Heart left ventricle (tissue), 13 donors: ENCODE results near the gene PPP1R1B.

Source experiments
- POLR2A ChIP-seq, 2 donors: fragments of 450-650 bp; IDR thresholded peaks; one replicate each; pipeline ENCODE4 v1.6.1; 2017; ENCODE audit warnings: antibody characterized with exemption in 2 of 2, mild to moderate bottlenecking in 2 of 2, moderate library complexity in 2 of 2
- TF ChIP-seq, protein P1 (sequence below), 12 donors: fragments of 200-600 bp; sonication (generic) in 4 of 12; IDR thresholded peaks; one replicate each; pipeline versions ENCODE4 v1.5.0 to v1.8.0; 2018 to 2022; ENCODE audit warnings: antibody characterized with exemption in 12 of 12, mild to moderate bottlenecking in 5 of 12
- donor health status: ischemic (EF 13 %, LVEDD 7.1; RV severe dilation, severe dysfunction).
- donor health status: DM: no; HTN: yes; CAD: no.
- donor health status: DM: no; HTN: no; CAD: no.
- donor health status: ischemic (EF 25% LVEDD 6.9; RV normal size, moderate dysfunction).
- donor health status: ischemic (EF 25% LVEDD 5.7; RV mildly dilated, moderate dysfunction).
- donor health status: ischemic (EF 35%, LVEDD 5.7; RV mildly dilated, moderate dysfunction).
- donor health status: nonischemic (EF 11% LVEDD 7.7; RV severe dilation, severe dysfunction).
- donor health status: DM: yes; HTN: yes; CAD: no.
- donor health status: PGD.
- donor health status: ischemic (EF 29% LVEDD 5.4; RV normal size, mild dysfunction).
- donor health status: nonischemic (EF 23%, LVEDD 6.1; RV moderate dilation, normal function).

DNA sequence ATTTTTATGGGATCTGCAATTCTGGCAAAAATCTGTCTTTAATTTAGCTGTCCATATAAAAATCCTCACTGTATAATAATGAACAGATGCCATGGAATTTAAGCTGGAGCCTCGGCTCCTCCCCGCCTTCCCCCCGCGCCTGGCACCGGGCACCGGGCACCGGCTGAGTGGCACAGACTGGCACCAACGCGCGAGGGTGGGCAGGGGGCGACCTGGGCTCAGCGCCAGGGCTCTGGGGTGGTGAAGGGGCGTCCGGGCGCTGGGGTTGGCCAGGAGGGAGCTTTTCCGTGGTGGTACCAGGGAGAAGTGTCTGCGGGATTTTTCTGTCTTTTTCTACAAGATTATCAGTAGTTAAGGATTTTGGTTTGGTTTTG lies 28.1 kb upstream of the PPP1R1B start:
- no peak for TF ChIP-seq POLR2A (IDR thresholded peaks at IDR 0.05)
- TF ChIP-seq, protein P1, sequence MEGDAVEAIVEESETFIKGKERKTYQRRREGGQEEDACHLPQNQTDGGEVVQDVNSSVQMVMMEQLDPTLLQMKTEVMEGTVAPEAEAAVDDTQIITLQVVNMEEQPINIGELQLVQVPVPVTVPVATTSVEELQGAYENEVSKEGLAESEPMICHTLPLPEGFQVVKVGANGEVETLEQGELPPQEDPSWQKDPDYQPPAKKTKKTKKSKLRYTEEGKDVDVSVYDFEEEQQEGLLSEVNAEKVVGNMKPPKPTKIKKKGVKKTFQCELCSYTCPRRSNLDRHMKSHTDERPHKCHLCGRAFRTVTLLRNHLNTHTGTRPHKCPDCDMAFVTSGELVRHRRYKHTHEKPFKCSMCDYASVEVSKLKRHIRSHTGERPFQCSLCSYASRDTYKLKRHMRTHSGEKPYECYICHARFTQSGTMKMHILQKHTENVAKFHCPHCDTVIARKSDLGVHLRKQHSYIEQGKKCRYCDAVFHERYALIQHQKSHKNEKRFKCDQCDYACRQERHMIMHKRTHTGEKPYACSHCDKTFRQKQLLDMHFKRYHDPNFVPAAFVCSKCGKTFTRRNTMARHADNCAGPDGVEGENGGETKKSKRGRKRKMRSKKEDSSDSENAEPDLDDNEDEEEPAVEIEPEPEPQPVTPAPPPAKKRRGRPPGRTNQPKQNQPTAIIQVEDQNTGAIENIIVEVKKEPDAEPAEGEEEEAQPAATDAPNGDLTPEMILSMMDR (IDR thresholded peaks at IDR 0.05) = no peak
